SH-SY5Y (cell line): Measurements from ENCODE around the gene MALRD1.

Source experiments
- GATA2 ChIP-seq: IDR thresholded peaks from 2 replicates; pipeline ENCODE4 v1.6.1; 2011; ENCODE audit warnings: mild to moderate bottlenecking, low read depth, low read length
- GATA3 ChIP-seq: IDR thresholded peaks from 2 replicates; pipeline ENCODE4 v1.6.1; 2011; ENCODE audit warnings: low read depth, mild to moderate bottlenecking, low read length, moderate library complexity

Gene MALRD1

DNA sequence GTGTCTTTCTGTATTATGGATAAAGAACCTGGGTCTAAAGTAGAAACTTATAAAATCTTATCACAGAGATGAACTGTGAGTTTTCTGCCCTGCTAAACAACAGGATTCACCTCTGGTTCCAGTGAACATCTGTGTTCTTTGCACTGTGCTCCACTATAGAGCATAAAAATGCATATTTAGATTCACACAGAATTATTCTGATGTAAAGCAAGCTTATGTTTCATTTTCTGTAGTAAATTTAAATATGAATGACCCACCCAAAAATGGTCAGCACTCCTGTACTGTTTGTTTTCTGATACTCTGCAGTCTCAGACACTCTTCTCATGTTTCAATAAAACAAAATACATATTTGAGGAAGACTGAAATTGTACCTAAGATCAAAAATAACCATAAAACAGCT, 563.2 kb downstream of the MALRD1 start:
- no peak for TF ChIP-seq GATA3
- no peak for TF ChIP-seq GATA2

DNA sequence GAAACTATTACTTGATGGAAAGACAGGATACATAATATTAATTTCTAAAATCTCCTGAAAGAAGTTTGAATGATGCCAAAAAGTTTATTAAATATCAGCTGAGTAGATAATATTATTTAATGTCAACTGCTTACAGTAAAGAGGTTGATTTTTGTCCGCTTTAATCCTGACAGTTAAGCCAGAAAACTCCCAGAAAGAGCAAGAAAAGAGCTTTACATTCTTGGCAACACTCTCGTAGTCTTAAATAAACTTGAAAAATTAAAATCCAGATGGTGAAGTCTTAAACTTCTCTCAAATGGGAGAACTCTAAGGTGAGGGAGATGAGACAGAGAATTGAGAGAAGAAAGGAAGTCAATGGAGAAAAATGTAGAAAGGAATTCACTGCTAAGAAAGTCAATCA, 568.4 kb downstream of the MALRD1 start:
- no peak for TF ChIP-seq GATA2
- TF ChIP-seq GATA3 = no peak

DNA sequence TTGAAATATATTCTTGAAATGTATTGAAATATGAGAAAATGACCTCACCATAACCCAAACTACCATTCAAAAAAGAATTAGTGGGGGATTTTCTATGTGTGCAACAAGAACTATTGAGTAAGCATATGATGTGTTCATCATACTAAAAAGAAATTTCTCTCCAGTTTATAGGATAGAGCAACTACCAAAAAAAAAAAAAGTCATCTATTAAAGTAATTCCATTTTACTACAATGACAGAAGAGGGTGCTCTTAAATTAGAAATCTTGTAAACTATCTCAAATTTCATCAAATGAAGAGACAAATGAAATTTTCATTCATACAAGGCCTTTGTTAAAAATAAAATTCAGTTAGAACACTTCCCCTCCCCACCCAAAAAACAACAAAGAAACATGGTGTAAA, 572.2 kb downstream of the MALRD1 start:
- TF ChIP-seq GATA2 = no peak
- TF ChIP-seq GATA3 = no peak

DNA sequence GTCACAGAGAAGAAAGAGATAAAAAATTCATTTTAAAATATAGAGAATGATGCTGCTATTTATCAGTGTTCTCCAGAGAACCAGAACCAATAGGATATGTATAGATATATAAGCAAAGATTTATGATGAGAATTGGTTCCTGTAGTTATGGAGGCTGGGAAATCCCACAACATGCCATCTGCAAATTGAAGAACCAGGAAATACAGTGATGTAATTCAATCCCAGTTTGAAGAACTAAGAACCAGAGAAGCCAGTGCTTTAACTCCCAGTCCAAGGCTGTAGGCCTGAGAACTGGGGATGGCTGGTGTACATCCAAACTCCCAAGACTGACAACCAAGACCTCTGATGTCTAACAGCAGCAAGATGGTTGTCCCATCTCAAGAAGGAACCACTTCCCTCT, 574.7 kb downstream of the MALRD1 start:
- TF ChIP-seq GATA2 (no peak), GATA3 (no peak)

DNA sequence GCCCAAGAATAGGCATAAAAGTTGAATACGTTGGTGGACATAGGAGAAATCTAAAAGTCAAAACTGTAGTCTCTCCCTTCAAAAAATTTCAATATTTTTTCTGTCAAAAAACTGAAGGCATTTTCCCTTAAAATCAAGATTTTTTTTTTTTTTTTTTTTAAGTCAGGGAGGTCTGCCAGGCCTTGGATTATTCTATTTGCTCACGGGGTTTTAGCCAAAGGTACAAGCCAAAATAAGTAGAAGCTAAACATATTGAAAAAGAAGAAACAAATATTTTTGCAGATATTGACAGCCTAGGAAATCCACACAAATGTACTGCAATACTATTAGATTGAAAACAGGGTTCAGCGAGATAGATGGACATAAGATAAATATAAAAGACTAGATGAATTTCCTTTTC, 577.6 kb downstream of the MALRD1 start:
- TF ChIP-seq GATA2 (no peak), GATA3 (no peak)

DNA sequence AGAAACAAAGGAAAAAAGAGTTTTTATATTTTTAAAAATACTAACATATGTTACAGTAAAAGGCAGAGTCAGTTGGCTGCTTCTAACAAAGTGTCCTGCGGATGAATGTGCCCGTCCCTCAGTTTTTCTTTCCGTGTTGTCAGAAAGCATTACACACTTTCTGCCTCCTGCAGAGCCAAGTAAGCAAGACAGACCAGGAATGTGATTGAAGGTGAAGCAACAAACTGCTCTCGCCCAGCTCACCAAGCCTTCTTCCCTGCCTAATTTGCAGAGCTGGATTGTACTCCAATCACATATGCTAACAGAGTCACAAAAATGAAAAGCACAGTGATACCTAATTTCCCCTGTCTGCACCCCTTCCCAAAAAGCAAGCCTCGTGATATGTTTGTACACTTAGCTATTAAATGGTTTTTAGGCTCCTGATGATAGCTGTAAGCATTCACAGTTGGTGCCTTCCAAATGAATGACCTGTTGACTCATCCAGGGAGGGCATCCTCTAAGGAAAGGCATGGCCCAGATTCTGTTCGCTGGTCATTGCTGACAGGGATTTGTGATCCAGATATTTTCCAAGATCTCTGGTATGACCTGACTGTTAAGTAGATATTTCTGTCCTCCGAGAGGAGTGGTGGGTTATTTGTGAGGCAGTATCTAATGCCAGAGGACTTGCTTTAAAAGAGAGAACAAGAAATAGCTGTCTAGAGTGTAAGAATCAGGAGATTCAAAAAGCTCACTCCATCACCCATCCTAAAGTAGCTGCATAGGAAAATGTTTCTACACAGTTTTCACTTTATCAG, 580.4 kb downstream of the MALRD1 start:
- TF ChIP-seq GATA3 = no peak
- no peak for TF ChIP-seq GATA2

DNA sequence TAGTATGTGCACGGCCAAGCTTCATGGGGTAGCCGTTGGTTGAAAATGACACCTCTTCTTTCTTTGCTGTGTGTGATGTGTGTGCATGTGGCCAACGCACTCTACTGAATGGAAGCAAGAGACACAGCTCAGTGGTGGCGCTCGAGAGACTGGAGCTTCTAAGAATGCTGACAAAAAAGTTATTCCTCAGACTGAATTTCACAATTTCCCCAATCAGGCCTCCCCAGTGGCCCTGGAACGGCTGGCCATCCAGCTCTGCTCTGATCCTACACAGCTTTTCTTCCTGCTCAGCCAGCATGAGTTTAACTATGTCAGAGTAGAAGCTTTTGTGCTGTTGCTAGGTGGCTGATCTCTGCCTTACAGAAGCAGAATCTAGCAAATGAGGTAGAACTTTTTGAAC, 581.0 kb downstream of the MALRD1 start:
- TF ChIP-seq GATA2 (no peak), GATA3 (no peak)

DNA sequence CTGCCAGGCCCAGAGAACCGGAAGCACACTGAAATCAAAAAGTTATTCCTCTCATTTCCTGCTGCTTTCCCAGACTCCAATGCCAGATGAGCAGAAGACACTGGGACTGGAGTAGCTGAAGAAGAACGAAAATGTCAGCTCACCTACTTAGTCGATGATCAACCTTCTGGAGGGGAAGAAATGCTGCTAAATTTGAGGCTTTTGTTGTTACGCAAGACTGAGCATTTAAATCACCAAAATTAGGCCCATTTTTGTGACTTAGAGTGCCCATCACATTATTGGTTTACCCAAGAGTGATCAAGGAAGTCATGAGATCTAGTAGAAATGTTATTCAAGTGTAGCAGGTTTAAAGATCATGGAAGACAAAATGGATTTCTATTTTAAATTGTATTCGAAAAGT, 585.6 kb downstream of the MALRD1 start:
- TF ChIP-seq GATA2 (no peak), GATA3 (no peak)

DNA sequence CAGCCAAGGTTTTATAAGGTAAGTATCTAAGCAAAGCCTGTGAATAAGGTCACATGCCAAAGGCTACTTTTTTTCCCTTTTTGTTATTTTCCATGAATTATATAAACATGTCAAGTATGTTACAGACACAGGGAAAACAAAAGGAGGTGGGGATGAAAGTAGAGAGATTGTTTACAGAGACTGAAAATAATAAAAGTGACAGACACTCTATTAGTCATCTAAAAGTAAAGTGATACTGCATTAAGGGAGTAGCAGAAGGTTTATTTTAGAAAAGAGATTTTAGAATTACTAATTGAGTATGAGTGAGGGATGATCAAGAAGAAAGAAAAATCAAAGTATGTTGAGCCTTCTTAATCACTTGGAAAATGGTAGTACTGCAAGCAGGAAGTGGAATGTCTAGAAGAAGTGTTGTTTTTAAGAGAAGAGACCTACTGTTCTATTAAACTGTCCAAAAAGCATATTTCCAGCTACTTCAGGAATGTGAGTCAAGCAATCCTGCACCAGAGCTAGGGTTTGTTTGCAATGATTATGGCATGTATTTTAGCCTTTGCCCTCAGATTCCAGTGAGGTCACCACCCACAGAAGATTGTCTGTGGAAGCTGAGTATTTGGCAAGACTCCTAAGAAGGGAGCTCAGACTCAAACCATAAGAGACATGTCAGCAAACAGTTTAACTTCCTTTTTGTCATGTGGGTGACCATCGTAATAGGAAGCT, 589.7 kb downstream of the MALRD1 start:
- TF ChIP-seq GATA3 = no peak
- TF ChIP-seq GATA2 = no peak

DNA sequence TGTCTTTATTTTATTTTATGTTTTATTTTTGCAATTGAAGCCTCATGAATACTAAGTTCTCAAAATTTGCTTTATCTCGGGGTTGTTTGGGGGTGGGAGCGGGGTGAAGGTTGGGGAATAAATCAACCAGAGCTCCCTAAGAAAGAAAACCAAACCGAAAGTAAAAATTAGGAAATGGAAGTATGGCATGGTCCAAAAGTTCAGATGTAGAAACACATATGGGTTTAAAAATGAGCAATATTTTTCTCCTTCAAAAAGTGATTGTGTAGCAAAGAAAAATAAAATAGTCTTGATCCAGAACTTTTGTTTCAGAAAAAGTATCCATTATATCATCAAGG, 590.3 kb downstream of the MALRD1 start:
- TF ChIP-seq GATA3 (no peak), GATA2 (no peak)

DNA sequence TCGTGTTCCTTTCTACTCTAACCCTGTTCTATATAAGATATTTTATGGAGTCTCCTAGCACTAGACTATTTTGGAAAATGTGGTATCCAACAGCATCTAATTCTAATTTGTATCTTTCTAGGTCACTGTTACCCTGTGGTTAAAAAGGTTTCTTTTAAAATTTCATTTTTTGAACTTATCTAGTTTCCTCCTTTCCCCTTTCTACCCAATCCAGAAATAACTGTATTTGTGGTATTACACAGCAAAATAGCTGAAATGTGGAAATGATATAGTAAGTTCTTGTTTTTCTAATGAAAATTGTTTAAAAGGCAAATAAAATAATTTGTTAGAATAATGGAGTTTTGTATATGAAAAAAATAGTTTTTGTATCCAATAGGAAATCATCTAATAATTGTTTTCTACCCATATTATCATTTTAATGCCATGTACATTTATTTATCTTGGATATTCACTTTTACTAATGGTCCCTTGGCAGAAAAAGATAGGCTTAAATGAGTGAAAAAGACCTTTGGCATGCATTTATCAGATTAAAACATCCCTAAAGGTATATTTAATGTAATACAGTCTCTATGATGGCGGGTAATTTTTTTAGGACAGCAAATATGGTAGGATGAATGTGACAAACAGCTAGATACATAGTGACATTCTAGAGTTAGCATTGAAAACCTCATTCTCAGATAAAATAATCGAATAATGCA, 592.1 kb downstream of the MALRD1 start:
- TF ChIP-seq GATA2 (no peak), GATA3 (no peak)

DNA sequence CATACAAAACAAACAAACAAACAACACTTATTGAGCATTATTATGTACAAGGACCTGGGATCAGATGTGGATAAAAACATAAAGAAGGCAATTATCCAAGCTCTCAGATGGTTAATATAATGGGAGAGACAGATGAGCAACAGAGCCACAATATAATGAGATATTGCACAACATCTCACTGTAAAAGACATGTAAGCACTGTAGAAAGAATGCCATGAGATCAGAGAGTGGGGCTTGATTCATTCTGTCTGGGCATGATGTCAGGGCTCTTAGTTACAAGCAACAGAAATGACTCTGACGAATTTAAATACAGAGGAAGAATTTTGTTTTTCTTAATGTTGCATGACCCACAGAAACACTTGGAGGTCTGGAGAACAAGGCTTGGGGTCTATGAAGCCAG, 602.9 kb downstream of the MALRD1 start:
- no peak for TF ChIP-seq GATA3
- no peak for TF ChIP-seq GATA2

DNA sequence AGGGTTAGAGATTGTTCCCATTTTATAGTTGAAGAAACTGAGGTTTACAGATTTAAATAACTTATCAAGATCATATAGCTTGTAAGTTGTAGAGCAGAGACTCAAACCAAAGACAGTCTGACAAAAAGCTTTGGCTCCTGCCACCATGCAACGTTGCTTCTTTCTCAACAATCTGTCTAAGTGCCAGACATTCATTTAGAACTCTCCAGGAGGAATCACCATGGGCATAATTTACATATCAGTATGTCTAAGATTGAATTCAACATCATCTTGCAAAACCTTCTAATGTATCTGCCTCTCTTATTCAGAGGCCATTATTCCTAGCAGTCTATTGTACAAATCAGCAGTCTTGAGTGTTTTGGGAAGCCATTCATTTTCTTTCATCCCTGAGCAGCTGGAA, 604.1 kb downstream of the MALRD1 start:
- TF ChIP-seq GATA3 (no peak), GATA2 (no peak)

DNA sequence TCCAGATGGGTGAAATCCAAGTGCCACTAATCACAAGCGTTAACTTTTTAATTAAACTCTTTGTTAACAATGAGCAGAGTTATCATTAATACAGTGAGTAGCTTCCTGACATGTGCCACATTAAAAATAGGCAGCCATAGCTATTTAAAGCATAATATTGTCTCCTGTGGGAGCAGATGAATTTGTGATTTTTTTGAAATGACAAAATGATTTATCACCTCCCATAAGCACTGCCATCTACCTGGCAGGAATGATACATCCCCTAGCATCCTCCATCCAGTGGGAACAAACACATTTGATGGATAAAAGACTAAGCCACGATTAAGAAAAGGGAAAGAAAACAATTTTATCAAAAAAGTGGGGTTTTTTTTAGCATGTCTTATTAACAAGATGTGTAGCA, 605.3 kb downstream of the MALRD1 start:
- no peak for TF ChIP-seq GATA2
- no peak for TF ChIP-seq GATA3

DNA sequence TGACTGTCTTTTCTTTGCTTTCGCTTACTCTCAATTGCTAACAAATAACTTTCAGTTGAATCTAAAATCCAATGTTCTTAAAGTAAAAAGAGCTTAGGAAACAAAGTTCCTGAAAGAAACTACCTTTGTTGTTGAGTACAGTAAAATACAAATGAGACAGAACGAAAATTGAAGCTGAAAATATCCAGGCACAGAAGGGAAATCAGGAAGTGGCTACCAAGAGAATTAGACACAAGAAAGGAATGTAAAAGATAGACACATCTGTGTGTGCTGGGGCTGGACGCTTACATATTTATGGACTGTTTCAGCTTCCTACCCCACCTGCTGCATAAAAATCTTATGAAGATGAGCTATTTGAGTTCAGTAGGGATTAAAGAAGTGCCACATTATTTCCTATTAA, 606.0 kb downstream of the MALRD1 start:
- no peak for TF ChIP-seq GATA3
- TF ChIP-seq GATA2 = no peak
